Measurements from ENCODE around the gene OR2T1.

OR2T1 gene, protein sequence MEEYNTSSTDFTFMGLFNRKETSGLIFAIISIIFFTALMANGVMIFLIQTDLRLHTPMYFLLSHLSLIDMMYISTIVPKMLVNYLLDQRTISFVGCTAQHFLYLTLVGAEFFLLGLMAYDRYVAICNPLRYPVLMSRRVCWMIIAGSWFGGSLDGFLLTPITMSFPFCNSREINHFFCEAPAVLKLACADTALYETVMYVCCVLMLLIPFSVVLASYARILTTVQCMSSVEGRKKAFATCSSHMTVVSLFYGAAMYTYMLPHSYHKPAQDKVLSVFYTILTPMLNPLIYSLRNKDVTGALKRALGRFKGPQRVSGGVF

GRCh38 chr1:248402748-248403147, at the start of gene OR2T1:
OR2T1 (plus strand) TSS chr1:248403048; CDS start chr1:248406148, 3,100 bp downstream.
- no peak for DNase-seq
- no peaks in the 10 kb centered on the region for H3K36me3 Mint-ChIP-seq (ENCODE audit: low read depth)
- peaks cover 3% of the 10 kb centered on the region for H3K9me3 Mint-ChIP-seq
- no peaks in the 10 kb centered on the region for H3K27me3 Mint-ChIP-seq
- H3K4me1 Mint-ChIP-seq (ENCODE audit: low read depth): peaks cover 3% of the 10 kb centered on the region
- H3K4me3 Mint-ChIP-seq: no peak within 1 kb of the TSS
- H3K27ac Mint-ChIP-seq: no peak within 1 kb of the TSS

- DNase-seq: no peak
- Mint-ChIP-seq H3K4me1 (ENCODE audit: low read depth) (no peaks in the 10 kb centered on the region), H3K4me3 (no peak overlapping the region), H3K36me3 (ENCODE audit: low read depth) (no peaks in the 10 kb centered on the region), H3K27me3 (no peaks in the 10 kb centered on the region), H3K27ac (no peak overlapping the region), H3K9me3 (no peaks in the 10 kb centered on the region)
Observed at GRCh38 chr1:248359415-248359814, 43.4 kb upstream of the OR2T1 start.

- H3K36me3 Mint-ChIP-seq (ENCODE audit: low read depth): no peaks in the 10 kb centered on the region
- H3K4me3 Mint-ChIP-seq: no peak within 1 kb of the TSS
- no peak for DNase-seq
- no peak within 1 kb of the TSS for H3K27ac Mint-ChIP-seq
- no peaks in the 10 kb centered on the region for H3K9me3 Mint-ChIP-seq
- no peaks in the 10 kb centered on the region for H3K4me1 Mint-ChIP-seq (ENCODE audit: low read depth)
- peaks cover 3% of the 10 kb centered on the region for H3K27me3 Mint-ChIP-seq
Observed at GRCh38 chr1:248361121-248361715, 41.6 kb upstream of the OR2T1 start, which contains the start of gene OR2T4. OR2T4 (plus strand) TSS chr1:248361665; CDS start chr1:248361665, 0 bp downstream.

- Mint-ChIP-seq H3K36me3 (ENCODE audit: low read depth) (no peaks in the 10 kb centered on the region), H3K9me3 (no peaks in the 10 kb centered on the region), H3K4me3 (no peak overlapping the region), H3K4me1 (ENCODE audit: low read depth) (no peaks in the 10 kb centered on the region), H3K27ac (no peak overlapping the region), H3K27me3 (peaks cover 3% of the 10 kb centered on the region)
- no peak for DNase-seq
Observed at GRCh38 chr1:248366609-248367008, 36.2 kb upstream of the OR2T1 start.

GRCh38 chr1:248372394-248372793, 30.5 kb upstream of the OR2T1 start:
- H3K4me1 Mint-ChIP-seq (ENCODE audit: low read depth): peaks cover 1% of the 10 kb centered on the region
- no peaks in the 10 kb centered on the region for H3K27me3 Mint-ChIP-seq
- no peak for DNase-seq
- no peaks in the 10 kb centered on the region for H3K36me3 Mint-ChIP-seq (ENCODE audit: low read depth)
- H3K4me3 Mint-ChIP-seq: no peak overlapping the region
- no peak overlapping the region for H3K27ac Mint-ChIP-seq
- H3K9me3 Mint-ChIP-seq: no peaks in the 10 kb centered on the region

- Mint-ChIP-seq H3K4me1 (ENCODE audit: low read depth) (peaks cover 1% of the 10 kb centered on the region), H3K27ac (no peak overlapping the region), H3K9me3 (no peaks in the 10 kb centered on the region), H3K36me3 (ENCODE audit: low read depth) (no peaks in the 10 kb centered on the region), H3K27me3 (no peaks in the 10 kb centered on the region), H3K4me3 (no peak overlapping the region)
- DNase-seq: no peak
Observed at GRCh38 chr1:248373761-248374160, 29.1 kb upstream of the OR2T1 start.

DNA sequence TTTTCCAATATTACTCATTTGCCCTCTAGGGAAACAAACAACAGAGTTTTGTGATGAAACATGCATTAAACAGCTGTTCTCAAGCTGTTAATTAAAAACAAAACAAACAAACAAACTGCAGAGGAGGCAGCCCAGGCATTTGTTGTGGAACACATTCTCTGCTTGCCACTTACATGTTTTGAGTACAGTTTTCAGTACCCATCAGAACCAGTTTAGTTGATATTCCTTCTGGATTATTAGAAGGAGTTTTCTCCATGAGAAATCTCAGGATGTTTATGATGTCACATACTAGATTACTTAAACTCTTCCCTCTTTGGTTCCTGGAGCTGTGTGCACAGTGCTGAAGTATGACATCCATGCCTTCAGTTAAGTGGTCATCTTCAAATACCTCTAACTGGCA, 27.4 kb upstream of the OR2T1 start, which contains the start of gene OR2T6:
Gene OR2T6, plus strand, starts transcription at position 301 of the 400 bp plus-strand sequence. CDS start 11,863 bp downstream, outside the sequence.
- no peak within 1 kb of the TSS for H3K4me3 Mint-ChIP-seq
- H3K27me3 Mint-ChIP-seq: no peaks in the 10 kb centered on the region
- H3K9me3 Mint-ChIP-seq: no peaks in the 10 kb centered on the region
- no peaks in the 10 kb centered on the region for H3K36me3 Mint-ChIP-seq (ENCODE audit: low read depth)
- H3K27ac Mint-ChIP-seq: no peak within 1 kb of the TSS
- no peak for DNase-seq
- peaks cover 1% of the 10 kb centered on the region for H3K4me1 Mint-ChIP-seq (ENCODE audit: low read depth)

GRCh38 chr1:248376916-248377315, 25.9 kb upstream of the OR2T1 start:
- Mint-ChIP-seq H3K36me3 (ENCODE audit: low read depth) (no peaks in the 10 kb centered on the region), H3K27ac (no peak overlapping the region), H3K9me3 (no peaks in the 10 kb centered on the region), H3K4me1 (ENCODE audit: low read depth) (peaks cover 1% of the 10 kb centered on the region), H3K4me3 (no peak overlapping the region), H3K27me3 (no peaks in the 10 kb centered on the region)
- DNase-seq: no peak

- Mint-ChIP-seq H3K9me3 (no peaks in the 10 kb centered on the region), H3K4me1 (ENCODE audit: low read depth) (no peaks in the 10 kb centered on the region), H3K27me3 (peaks cover 2% of the 10 kb centered on the region), H3K4me3 (no peak overlapping the region), H3K36me3 (ENCODE audit: low read depth) (no peaks in the 10 kb centered on the region), H3K27ac (no peak overlapping the region)
- no peak for DNase-seq
Observed at GRCh38 chr1:248380854-248381253, 22.0 kb upstream of the OR2T1 start.

DNA sequence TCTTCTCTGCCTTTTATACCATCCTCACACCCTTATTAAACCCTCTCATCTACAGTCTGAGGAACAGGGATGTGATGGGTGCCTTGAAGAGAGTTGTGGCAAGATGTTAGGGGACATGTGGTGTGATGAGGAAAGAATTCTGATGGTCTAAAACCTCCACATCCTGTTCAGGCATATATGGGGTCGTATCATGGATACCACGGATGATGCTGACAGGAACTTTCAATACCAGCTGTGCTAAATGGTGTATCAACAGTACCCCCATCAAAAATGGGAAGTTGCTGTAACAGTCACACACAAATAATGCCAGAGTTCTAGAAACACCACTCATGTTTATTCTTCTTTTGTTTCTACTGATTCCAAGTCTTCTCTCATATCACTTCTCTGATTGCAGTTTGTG, 14.4 kb upstream of the OR2T1 start:
- Mint-ChIP-seq H3K4me1 (ENCODE audit: low read depth) (no peaks in the 10 kb centered on the region), H3K4me3 (no peak overlapping the region), H3K27me3 (peaks cover 7% of the 10 kb centered on the region), H3K9me3 (no peaks in the 10 kb centered on the region), H3K27ac (no peak overlapping the region), H3K36me3 (ENCODE audit: low read depth) (no peaks in the 10 kb centered on the region)
- DNase-seq: no peak

DNA sequence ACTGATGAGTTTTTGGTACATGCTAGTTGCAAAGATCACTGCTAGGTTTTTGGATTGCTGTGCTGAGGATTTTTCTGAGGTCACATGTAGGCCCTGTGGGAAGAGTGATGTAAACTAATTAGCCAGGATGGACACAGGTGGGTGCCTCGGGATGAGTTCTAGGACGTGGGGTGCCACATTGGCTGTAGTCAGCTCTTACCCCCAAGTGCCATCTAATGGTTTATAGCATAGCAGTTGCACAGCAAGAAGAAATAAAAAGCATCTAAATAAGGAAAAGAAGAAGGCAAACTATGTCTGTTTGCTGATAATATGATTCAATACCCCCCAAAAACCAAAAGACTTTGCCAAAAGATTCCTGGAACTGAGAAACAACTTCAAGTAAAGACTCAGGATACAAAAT, 9.8 kb upstream of the OR2T1 start:
- no peaks in the 10 kb centered on the region for H3K36me3 Mint-ChIP-seq (ENCODE audit: low read depth)
- H3K27me3 Mint-ChIP-seq: peaks cover 20% of the 10 kb centered on the region
- H3K4me3 Mint-ChIP-seq: no peak overlapping the region
- no peaks in the 10 kb centered on the region for H3K4me1 Mint-ChIP-seq (ENCODE audit: low read depth)
- H3K9me3 Mint-ChIP-seq: peaks cover 3% of the 10 kb centered on the region
- no peak overlapping the region for H3K27ac Mint-ChIP-seq
- no peak for DNase-seq

- Mint-ChIP-seq H3K27ac (no peak overlapping the region), H3K9me3 (peaks cover 5% of the 10 kb centered on the region), H3K4me3 (no peak overlapping the region), H3K27me3 (no peaks in the 10 kb centered on the region), H3K36me3 (ENCODE audit: low read depth) (no peaks in the 10 kb centered on the region), H3K4me1 (ENCODE audit: low read depth) (peaks cover 3% of the 10 kb centered on the region)
- no peak for DNase-seq
Observed at GRCh38 chr1:248404024-248404423, 1.2 kb downstream of the OR2T1 start.

- peaks cover 21% of the 10 kb centered on the region for H3K9me3 Mint-ChIP-seq
- peaks cover 3% of the 10 kb centered on the region for H3K4me1 Mint-ChIP-seq (ENCODE audit: low read depth)
- DNase-seq: no peak
- no peaks in the 10 kb centered on the region for H3K36me3 Mint-ChIP-seq (ENCODE audit: low read depth)
- no peaks in the 10 kb centered on the region for H3K27me3 Mint-ChIP-seq
- H3K4me3 Mint-ChIP-seq: no peak overlapping the region
- H3K27ac Mint-ChIP-seq: no peak overlapping the region
Observed at GRCh38 chr1:248406721-248407692, 4.2 kb downstream of the OR2T1 start.

DNA sequence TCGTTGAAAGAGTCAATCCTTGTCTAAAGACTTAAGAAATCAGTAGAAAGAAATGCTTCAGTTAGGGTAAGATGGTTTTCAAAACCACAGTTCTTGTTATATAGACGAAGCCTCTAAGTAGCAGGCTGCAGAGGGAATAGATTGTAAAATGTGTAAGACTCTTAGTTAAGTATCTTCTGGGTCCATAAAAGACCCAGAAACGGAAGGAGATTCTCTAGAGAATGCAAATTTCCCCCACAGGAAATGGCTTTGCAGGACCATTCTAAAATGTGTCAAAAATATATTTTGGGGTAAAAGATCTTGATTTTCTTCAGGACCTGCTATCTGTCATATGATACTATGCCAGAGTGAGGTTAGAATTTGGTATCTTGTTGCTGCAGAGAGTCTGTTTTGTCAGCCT, 13.4 kb downstream of the OR2T1 start:
- no peak overlapping the region for H3K27ac Mint-ChIP-seq
- H3K27me3 Mint-ChIP-seq: no peaks in the 10 kb centered on the region
- H3K4me1 Mint-ChIP-seq (ENCODE audit: low read depth): peaks cover 22% of the 10 kb centered on the region
- H3K36me3 Mint-ChIP-seq (ENCODE audit: low read depth): peaks cover 3% of the 10 kb centered on the region
- H3K4me3 Mint-ChIP-seq: no peak overlapping the region
- H3K9me3 Mint-ChIP-seq: peaks cover 16% of the 10 kb centered on the region
- no peak for DNase-seq
